GM21529 (cell line): ENCODE measurements around the gene RIMBP2.

Experiments used
- ATAC-seq: cut with Tn5 transposase; IDR thresholded peaks from one replicate; pipeline ENCODE4 v1.9.1; 2021; ENCODE audit not compliant: unreplicated experiment

The RIMBP2 gene

DNA sequence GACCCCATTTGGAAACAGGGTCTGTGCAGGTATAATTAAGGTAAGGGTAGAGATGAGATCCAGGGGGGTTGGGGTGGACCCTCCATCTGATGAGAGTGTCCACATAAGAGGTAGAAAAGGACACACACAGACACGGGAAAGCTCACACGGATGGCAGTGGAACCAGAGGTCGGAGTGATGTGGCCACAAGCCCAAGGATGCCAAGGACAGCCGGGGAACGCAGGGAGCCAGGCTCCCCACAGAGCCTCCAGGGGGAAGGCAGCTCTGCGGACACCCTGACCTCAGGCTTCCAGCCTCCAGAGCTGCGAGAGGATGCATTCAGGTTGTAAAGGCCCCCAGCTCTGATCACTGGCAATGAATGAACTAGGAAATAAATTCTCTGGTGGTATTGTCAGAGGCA lies 33.0 kb downstream of the RIMBP2 start:
- ATAC-seq = no peak

DNA sequence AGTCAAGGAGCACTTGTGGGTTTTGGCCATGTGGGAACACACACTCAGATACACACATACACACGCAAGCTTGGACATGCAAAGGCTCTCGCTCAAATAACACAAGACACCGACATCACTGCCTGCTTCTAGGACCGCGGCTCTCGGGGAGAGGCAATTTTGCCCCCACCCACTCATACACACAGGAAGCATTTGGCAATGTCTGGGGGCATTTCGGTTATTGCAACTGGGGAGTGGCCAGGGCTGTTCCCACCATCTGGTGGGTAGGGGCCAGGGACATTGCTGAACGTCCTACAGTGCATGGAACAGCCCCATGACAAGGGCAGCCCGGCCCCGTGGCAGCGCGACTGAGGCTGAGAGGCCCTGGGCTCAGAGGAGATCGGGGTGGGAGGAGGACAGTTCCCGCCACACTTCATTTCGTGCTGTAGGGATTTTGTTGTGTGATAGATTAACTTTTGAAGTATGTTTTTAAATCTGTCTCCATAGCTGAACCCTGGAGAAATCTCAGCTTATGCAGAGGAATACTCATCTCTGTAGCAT lies 35.6 kb downstream of the RIMBP2 start:
- ATAC-seq = no peak

DNA sequence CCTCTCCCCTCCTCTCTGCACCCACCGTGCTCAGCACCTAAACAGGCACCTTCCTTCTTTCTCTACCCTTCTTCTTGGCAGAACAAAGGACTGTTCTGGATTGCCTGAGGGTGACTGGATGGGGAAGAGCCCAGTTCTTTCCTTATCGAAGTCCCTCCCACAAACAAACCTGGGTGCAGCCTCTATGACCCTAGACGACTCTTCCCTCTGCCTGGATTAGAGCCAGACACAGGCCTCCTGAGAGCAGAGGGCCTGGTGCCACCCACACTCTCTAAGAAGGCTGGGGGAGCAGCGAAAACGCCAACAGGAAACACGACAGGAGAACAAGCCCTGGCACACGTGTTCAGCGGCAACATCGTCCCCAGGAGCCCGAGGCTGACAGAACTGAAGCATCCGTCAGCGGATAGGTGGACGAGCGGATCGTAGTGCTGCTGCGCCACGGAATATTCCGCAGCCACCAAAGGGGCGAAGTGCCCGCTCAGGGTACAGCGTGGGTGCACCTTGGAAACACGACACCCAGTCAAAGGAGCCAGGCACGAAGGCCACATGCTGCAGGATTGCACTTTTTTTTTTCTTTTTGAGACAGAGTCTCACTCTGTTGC lies 38.0 kb downstream of the RIMBP2 start:
- ATAC-seq = no peak

DNA sequence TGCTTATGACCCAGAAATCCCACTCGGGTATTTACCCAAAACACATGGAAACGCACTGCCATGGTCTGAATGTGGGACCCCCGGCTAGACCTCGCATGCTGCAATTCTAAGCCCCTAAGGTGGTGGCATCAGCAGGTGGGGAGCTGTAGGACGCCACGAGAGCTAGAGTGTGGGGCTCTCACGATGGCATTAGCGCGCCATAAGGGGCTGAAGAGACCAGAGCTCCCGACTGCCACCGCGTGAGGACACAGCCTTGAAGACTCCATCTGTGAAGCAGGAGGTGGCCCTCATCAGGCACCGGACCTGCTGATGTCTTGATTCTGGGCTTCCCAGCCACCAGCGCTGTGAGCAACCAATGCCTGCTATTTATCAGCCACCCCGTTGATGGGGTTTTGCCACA lies 40.3 kb downstream of the RIMBP2 start:
- no peak for ATAC-seq

DNA sequence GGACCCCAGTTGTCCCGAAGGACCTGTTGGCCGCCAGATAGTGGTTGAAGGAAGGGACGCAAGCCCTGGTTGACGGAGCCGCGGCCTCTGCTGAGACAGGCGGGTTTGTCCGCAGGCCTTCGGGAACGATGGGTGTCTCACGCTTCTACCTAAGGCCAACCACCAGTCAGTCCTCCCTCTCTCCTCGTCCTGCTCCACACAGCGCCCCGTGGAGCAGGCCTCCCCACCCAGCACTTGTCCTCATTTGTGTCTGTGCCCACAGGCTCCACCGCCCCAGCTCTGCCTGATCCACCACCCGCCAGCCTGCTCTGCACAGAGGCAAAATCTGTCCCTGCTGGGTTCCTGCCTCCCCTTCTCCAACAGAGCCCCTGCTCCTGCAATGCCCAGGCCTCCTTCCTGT lies 41.0 kb downstream of the RIMBP2 start:
- ATAC-seq = no peak

DNA sequence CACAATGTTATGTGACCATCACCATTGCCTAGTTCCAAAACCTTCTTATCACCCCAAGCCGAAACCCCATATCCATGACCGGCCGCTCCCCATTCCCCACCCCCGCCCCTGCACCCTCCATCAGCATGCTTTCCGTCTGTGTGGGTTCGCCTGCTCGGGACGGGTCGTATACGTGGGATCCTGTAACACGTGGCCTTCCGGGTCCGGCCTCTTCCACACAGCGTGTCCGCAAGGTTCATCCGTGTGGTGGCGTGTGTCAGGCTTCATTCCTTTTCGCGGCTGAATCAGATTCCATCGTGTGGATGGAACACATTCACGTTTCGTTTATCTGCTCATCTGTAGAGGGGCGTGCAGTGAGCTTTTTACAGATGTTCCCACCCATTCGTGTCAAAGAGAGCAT lies 41.4 kb downstream of the RIMBP2 start:
- no peak for ATAC-seq

DNA sequence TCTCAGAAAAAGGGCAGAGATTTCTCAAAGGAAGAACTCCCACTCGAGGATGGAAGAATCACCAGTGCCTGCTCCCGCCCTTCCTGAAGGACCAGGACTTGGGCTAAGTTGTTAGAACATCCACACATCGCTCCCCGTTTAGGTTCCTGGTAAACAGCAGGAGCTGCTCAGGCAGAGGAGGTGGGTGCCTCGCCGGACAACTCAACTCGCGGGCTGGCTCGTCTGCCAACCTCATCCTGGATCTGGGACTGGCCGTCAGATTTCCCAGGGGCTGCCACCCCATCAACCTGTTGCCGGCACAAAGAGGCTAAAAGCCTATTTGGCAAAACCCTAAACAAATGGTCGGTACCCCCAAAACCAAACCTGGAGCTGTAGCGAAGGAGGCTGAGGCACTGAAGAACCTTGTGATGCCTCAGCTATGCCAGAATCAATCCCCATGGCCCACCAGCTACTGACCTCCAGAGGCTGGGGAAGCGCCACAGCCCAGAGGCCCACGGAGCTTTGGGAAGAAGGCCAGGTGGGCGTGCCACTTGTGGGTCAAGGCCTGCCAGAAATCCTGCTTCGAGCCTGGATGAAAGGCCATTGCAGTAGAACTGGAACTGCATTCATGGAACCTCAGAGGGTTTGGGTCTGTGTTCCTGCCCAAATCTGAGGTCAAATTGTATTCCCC lies 42.9 kb downstream of the RIMBP2 start:
- ATAC-seq = no peak

DNA sequence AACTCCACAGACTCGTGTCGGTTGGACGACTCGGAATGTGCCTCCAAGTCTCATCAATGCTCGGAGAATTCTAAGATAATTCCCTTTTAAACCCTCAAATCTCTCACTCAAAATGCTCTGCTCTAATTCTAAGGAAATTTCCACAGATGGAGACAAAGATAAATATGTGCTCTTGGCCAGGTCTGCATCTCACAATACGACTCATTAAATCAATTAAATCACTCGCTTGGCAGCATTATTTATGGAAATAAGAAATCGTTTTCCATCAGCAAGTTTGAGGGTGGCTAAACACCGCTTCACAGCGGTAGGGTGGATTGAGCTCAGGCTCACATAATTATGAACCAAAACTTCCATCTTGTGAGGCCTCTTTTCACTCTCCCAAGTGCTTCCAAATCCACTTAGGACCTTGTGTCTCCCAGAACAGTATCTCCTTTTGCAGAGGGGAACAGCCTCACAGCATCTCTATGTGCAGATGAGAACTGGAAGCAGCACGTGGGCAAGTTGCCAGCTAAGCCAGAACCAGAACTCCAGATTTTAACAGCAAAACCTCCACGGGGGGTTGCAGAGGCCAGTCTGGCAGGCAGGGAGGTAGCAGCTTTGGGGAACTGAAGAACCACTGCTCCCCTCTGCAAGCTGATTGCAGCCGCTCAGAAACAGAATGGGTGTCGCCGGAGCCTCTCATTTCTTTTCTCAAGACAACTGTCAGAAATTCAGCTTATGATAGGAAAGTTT lies 43.8 kb downstream of the RIMBP2 start:
- ATAC-seq = no peak

DNA sequence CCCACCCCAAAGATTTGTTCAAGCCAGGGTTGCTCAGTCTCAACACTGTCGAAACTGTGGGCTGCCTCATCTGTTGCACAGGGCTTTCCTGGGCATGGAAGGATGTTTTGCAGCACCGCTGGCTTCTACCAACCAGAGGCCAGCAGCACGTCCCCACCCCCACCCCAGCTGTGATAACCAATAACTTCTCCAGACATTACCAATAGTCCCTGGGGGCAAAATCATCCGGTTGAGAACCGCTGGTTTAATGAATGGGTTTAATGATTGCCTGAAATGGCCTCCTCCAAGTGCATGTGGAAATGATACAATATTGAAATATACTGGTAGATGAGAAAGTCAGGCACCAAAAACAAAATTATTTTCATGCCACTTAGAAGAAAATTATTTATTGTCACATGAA lies 44.5 kb downstream of the RIMBP2 start:
- no peak for ATAC-seq

DNA sequence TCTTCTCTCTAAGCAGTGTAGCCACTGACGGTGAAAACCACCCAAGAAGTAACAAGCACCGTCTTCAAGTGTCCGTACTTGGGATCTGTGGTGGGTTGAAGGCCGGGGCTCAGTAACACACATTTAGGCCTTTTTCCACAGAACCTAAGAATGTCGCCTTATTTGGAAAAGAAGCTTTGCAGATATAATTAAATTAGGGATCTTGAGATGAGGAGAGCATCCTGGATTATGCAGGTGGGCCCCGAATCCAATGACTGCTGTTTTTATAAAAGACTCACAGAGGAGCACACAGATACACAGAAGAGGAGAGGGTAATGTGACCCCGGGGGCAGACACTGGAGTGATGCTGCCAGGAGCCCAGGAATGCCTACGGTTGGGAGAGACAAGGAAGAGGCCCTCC lies 46.3 kb downstream of the RIMBP2 start:
- no peak for ATAC-seq

DNA sequence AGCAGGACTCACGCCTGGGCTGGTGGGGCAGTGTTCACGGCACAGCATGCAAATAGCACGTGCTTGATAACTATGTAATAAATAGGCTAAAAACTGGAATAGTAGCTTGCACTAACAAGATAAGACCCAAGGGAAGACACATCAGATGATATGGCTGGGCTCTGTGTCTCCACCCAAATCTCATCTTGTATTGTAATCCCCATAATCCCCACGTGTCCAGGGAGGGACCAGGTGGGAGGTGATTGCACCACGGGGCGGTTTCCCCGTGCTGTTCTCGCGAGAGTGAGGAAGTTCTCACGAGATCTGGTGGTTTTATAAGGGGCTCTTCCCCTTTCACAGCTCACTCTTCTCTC lies 46.9 kb downstream of the RIMBP2 start:
- ATAC-seq = no peak

DNA sequence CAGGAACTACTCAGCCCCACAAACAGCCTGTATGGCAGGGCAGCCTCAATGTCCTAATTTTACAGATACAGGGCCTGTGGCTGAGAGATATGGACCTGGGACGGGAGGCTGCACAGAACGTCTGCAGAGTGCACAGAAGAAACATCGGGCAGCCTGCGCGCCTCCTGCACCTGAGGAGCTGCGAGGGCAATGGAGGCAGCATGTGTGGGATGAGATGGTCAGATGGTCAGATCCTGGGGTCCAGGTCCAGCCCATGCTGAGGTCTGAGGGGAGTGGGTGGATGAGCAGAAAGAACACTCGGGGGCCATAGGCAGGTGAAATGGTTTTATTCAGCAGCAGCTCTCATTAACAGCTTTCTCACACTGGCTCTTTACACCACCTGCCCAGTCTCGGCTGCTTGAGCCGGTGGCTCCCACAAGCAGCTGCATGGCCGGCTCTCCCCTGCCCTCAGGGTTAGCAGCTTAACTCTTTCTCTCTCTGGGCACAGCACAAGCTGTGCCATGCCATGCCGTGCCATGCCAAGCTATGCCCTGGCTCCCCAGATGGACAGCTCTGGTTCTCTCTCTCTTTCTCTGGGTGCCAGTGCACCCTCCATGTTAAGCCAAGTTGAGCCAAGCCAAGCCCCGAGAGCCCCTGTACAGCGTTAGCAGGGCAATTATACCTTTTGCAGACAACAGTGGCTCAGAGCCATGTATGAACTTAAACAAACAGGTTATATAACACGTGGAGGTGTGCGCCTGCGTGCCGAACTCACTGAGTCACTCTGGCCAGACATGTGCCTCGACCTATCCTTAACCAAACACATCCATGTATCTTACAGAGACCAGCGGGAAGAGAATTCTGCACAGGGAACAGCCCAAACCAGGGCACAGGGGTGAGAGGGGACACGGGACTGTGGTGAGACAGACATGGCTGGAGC lies 47.6 kb downstream of the RIMBP2 start:
- no peak for ATAC-seq

DNA sequence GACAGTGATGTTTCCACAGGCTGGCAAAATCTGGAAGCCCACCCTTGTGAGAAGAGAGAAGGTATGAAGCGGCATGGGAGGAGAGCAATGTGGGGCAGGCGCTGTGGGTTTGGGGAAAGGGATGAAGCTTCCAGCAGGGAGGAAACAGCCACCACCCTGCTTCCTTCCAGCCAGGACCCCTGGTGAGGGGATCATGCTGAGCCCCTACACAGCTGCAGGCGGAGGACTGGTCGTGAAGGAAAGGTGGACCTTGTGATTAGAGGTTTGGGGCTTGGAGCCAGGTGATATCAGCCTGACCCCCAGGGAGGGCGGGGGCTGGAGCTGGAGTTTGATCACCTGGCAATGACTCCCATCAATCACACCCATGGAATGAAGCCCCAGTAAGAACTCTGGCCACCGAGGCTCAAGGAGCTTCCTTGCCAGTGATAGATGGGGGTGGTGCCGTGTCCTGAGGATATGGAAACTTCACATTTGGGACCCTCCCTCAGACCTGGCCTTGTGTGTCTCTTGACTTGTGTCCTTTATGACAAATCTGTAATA lies 48.6 kb downstream of the RIMBP2 start:
- ATAC-seq = no peak

DNA sequence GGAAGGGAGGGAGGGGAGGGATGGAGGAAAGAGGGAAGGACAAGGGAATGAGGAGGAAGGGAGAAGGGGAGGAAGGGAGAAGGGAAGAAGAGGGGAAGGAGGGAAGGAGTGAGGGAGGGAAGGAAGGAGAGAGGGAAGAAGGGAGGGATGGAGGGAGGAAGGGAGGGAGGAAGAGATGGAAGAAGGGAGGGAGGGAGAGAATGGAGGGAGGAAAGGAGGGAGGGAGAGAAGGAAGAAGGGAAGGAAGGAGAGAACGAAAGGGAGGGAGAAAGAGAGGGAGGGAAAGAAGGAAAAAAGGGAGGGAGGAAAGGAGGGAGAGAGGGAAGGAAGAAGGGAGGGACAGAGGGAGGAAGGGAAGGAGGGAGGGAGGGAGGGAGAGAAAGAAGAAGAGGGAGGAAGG lies 49.5 kb downstream of the RIMBP2 start:
- ATAC-seq = no peak

DNA sequence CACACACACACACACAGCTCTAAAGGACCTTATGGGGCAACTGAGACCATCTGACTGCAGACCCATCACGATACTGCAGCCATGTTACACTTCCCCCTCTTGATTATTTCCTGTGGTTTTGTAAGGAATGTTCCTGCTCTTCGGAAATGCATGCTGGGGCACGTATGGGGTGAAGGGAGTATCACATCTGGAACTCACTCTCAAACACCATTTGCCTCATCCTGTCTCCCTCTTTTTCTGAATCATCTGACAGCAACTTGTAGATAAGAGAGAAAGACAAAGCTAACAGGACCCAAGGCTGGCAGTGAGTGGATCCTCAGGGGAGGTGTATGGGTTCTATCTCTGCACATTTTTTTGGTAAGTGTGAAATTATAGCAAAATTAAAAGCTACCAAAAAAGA lies 50.3 kb downstream of the RIMBP2 start:
- ATAC-seq = no peak

DNA sequence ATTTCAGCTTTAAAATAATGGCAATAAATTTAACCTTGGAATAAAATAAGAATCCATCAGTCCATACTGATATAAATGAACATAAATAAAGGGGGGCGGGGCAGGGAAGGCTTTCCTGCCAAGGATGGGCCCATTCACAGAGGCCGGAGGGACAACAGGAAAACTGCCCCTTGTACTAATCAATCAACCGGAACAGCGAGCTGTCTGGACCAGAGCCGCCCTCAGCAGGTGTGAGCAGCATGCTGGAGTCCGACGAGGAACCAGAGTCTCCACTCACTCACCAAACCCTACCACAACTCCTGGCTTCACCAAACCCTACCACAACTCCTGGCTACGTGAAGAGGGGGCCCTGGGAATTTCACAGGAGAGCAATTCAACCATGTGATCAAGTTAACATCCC lies 51.3 kb downstream of the RIMBP2 start:
- ATAC-seq = no peak

DNA sequence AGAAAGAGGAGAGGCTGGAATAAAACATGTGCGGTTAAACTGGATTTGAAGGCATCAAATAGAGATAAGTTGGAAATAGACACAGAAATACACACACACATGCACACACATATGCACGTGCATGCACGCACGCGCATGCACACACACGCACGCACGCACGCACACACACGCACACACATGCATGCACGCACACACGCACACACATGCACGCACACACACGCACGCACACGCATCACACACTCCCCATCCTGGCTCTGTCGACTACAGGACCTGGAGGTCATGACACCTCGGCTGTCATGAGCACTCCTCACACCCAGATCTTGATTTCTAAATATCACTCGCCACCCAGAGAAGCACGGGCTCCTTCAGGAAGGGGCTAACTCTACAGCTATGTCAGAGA lies 51.8 kb downstream of the RIMBP2 start:
- ATAC-seq = no peak

DNA sequence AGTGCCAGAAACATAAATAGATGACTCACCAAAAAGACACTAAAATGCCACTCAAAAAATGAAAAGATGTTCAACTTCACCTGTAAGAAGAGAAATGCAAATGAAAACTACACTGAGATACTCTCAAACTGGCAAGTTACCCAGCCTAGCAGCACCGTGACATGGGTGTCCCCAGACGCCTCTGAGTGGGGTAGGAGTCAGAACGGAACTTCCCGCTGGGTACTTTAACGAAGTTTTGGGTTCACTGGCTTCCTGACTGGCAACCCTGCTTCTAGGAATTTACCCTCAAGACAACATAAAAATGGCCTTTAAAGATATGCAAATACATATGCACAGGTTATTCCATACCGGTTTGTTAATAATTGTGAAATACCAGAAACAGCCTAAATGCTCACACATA lies 52.6 kb downstream of the RIMBP2 start:
- no peak for ATAC-seq

DNA sequence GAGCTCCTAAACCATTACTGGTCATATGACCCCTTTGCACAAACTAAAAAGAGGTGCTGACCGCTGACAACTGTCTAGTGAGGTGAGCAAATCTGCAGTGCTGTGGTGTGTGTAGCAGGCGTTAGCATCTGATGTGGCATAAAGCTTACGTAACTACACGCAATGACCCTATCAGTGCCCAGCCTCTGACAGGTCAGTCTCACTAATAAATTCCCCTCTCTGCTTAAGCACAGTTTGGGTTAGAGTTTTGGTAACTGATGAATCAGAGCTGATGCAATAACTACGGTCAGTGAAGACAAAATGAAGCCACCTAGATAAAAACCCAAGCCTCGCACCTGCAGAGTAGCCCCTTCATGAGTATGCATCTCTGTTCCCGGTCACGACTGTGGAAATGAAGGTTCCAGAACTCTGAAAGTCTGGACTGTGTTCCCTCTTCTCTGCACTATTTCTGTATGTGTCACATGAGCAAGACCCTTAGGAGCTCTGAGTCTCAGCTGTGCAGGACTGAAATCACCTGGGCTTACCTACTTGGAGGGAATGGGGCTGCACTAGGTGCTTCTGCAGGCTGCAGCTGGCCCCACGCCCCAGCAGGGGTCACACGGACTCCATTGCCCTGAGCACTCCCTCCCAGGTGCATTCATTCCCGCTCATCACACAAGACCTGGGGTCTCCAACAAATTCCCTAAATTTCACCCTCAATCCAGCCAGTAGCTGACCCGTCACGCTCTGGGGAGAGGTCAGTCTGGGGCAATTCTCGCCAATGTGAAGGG lies 54.4 kb downstream of the RIMBP2 start:
- no peak for ATAC-seq

DNA sequence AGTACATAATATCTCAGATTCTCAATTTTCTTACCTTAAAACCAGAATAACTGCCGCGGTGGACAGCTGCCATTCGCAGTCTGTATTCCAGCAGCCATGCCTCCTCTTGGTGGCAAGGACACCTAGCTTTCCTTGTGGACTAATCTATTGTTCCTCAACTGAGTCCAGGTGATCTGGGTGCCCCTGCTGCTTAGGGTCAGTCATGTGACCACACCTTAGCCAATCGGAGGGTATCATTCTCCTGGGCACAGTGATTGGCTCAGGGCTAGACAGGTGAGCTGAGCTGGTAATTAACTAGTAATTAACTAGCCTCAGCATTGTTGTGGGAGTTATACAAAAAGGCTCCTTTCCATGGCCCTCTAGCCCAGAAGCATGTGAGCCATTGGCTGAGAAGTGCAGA lies 55.0 kb downstream of the RIMBP2 start:
- ATAC-seq = no peak
